SK-N-SH (cell line): Measurements from ENCODE around the gene ARAP1. TPM values are rescaled to one million over a fixed set of nuclear protein-coding genes. Genes with fewer than 3 reads are reported as not detected.

ENCODE experiments used
- CTCF ChIA-PET: fragments of 300-600, 350-600 bp; formaldehyde crosslinking; extraction: SDS; loops from one replicate; lab custom pipeline; 2021; lab: Yijun Ruan, JAX
- POLR2A ChIA-PET: fragments of 350-600 bp; sonication (Branson Sonifier 250); formaldehyde crosslinking; extraction: SDS; loops from one replicate; lab custom pipeline; 2020; ENCODE audit warnings: antibody characterized with exemption, inconsistent platforms; lab: Yijun Ruan, JAX
- DNase-seq: peaks from one replicate; pipeline ENCODE4 v3.0.0; 2012
- H2AFZ ChIP-seq: fragments of 200-600 bp; sonication (generic); 2 replicates; pipeline ENCODE4 v1.8.1; 2016; ENCODE audit warnings: antibody characterized with exemption, mild to moderate bottlenecking, low read depth
- H3F3A ChIP-seq: fragments of 200-600 bp; sonication (generic); replicated peaks from 2 replicates; pipeline ENCODE3; 2016; ENCODE audit warnings: antibody characterized with exemption, mild to moderate bottlenecking; ENCODE audit not compliant: insufficient read depth
- H3K27ac ChIP-seq, 2 experiments: fragments of 200-500 bp in 1 of 2; fragments of 200-600 bp in 1 of 2; sonication (Bioruptor generic) in 1 of 2; sonication (generic), shearing (Covaris generic) in 1 of 2; 2 replicates each; pipeline versions ENCODE4 v1.5.1 to v1.6.1; 2014 to 2016; ENCODE audit warnings: low read depth in 2 of 2, inconsistent platforms in 1 of 2, low read length in 1 of 2, mild to moderate bottlenecking in 1 of 2, mixed read lengths in 1 of 2
- H3K27me3 ChIP-seq: fragments of 200-600 bp; sonication (generic), shearing (Covaris generic); 2 replicates; pipeline ENCODE4 v1.6.1; 2016; ENCODE audit warnings: mixed run types; ENCODE audit not compliant: insufficient read depth
- H3K36me3 ChIP-seq, 2 experiments: fragments of 200-500 bp in 1 of 2; fragments of 200-600 bp in 1 of 2; sonication (Bioruptor generic) in 1 of 2; sonication (generic) in 1 of 2; replicated peaks in 1 of 2; 2 replicates each; pipeline versions ENCODE3 to v1.5.1; 2014 to 2016; ENCODE audit warnings: low read length in 1 of 2, mild to moderate bottlenecking in 1 of 2; ENCODE audit not compliant: insufficient read depth in 2 of 2, control insufficient read depth in 1 of 2
- H3K4me1 ChIP-seq, 2 experiments: fragments of 200-500 bp in 1 of 2; fragments of 200-600 bp in 1 of 2; sonication (Bioruptor generic) in 1 of 2; sonication (generic), shearing (Covaris generic) in 1 of 2; 2 replicates each; pipeline versions ENCODE4 v1.5.1 to v1.6.1; 2014 to 2016; ENCODE audit warnings: low read depth in 1 of 2, low read length in 1 of 2, mixed run types in 1 of 2; ENCODE audit not compliant: insufficient read depth in 2 of 2, control insufficient read depth in 1 of 2
- H3K4me2 ChIP-seq: fragments of 200-600 bp; sonication (generic), shearing (Covaris generic); 2 replicates; pipeline ENCODE4 v1.6.1; 2017; ENCODE audit warnings: mixed run types
- H3K4me3 ChIP-seq, 2 experiments: fragments of 200-500 bp in 1 of 2; fragments of 200-600 bp in 1 of 2; sonication (Bioruptor generic) in 1 of 2; sonication (generic), shearing (Covaris generic) in 1 of 2; 2 replicates each; pipeline versions ENCODE4 v1.5.1 to v1.8.1; 2014 to 2016; ENCODE audit warnings: low read depth in 2 of 2, inconsistent platforms in 1 of 2, low read length in 1 of 2, mild to moderate bottlenecking in 1 of 2, mixed read lengths in 1 of 2, moderate library complexity in 1 of 2
- H3K79me2 ChIP-seq: fragments of 200-600 bp; sonication (generic); 2 replicates; pipeline ENCODE4 v1.8.1; 2017; ENCODE audit warnings: mild to moderate bottlenecking; ENCODE audit not compliant: insufficient read depth
- H3K9ac ChIP-seq: fragments of 200-600 bp; sonication (generic); 2 replicates; pipeline ENCODE4 v1.6.1; 2017; ENCODE audit warnings: mixed run types
- H3K9me2 ChIP-seq: fragments of 200-600 bp; sonication (generic); 2 replicates; pipeline ENCODE4 v1.6.1; 2017; ENCODE audit warnings: mixed run types
- H3K9me3 ChIP-seq: fragments of 200-600 bp; sonication (generic); 2 replicates; pipeline ENCODE4 v1.6.1; 2017; ENCODE audit warnings: mixed run types, mild to moderate bottlenecking, moderate library complexity
- H4K20me1 ChIP-seq: fragments of 200-600 bp; sonication (generic); 2 replicates; pipeline ENCODE4 v1.6.1; 2017; ENCODE audit warnings: mild to moderate bottlenecking, mixed run types; ENCODE audit not compliant: insufficient read depth
- CHD2 ChIP-seq: fragments of 150-350 bp; IDR thresholded peaks from 2 replicates; pipeline ENCODE4 v1.6.1; 2018; ENCODE audit warnings: low read length; ENCODE audit not compliant: partially characterized antibody
- EP300 ChIP-seq, 2 experiments: IDR thresholded peaks; 2 replicates each; pipeline versions ENCODE4 v1.4.0 to v1.6.1; 2012; ENCODE audit warnings: borderline replicate concordance in 1 of 2, low read depth in 1 of 2, low read length in 1 of 2
- EZH2phosphoT487 ChIP-seq: fragments of 200-600 bp; sonication (generic); IDR thresholded peaks from 2 replicates; pipeline ENCODE4 v1.6.1; 2017; ENCODE audit warnings: low read depth, mixed run types, mild to moderate bottlenecking, antibody characterized with exemption, moderate library complexity, borderline replicate concordance
- FOSL2 ChIP-seq: IDR thresholded peaks from 2 replicates; pipeline ENCODE4 v1.4.0; 2012; ENCODE audit warnings: low read depth, mild to moderate bottlenecking, moderate library complexity, borderline replicate concordance
- GABPA ChIP-seq: IDR thresholded peaks from 2 replicates; pipeline ENCODE4 v1.4.0; 2012; ENCODE audit warnings: low read depth, mild to moderate bottlenecking
- JUND ChIP-seq: IDR thresholded peaks from 2 replicates; pipeline ENCODE4 v1.4.0; 2012
- NFIC ChIP-seq: IDR thresholded peaks from 2 replicates; pipeline ENCODE4 v1.4.0; 2012; ENCODE audit warnings: borderline replicate concordance
- RCOR1 ChIP-seq: fragments of 150-350 bp; IDR thresholded peaks from 2 replicates; pipeline ENCODE4 v1.6.1; 2017; ENCODE audit warnings: antibody characterized with exemption, low read length
- WGBS: methylation state at CpG from one replicate; pipeline ENCODE4 v1.1.6; 2017; ENCODE audit warnings: low lambda C conversion rate; 5-methylcytosine and 5-hydroxymethylcytosine counted together
- polyA plus RNA-seq, 3 experiments: library from polyadenylated mRNA; depleted of rRNA; stranded (reverse); fragments of >200 nt; gene quantifications; 2 replicates each; pipeline ENCODE4 v1.2.3, GENCODE V29; 2012
- TF ChIP-seq, protein P1 (sequence below): IDR thresholded peaks from 2 replicates; pipeline ENCODE4 v1.4.0; 2012; ENCODE audit warnings: low read depth, borderline replicate concordance
- TF ChIP-seq, protein P2 (sequence below): IDR thresholded peaks from 2 replicates; pipeline ENCODE4 v1.4.0; 2012; ENCODE audit warnings: low read depth, borderline replicate concordance
- TF ChIP-seq, protein P3 (sequence below): fragments of 200-600 bp; sonication (generic); IDR thresholded peaks from 2 replicates; pipeline ENCODE4 v1.6.1; 2017; ENCODE audit warnings: antibody characterized with exemption, mild to moderate bottlenecking, moderate library complexity
- TF ChIP-seq, protein P4 (sequence below): IDR thresholded peaks from 2 replicates; pipeline ENCODE4 v1.6.1; 2012; ENCODE audit warnings: mild to moderate bottlenecking, low read depth, low read length, moderate library complexity

ARAP1 gene
- polyA plus RNA-seq, 1 of the 3 experiments (the other 2 are of a cell fraction), result 56.6 TPM

DNA sequence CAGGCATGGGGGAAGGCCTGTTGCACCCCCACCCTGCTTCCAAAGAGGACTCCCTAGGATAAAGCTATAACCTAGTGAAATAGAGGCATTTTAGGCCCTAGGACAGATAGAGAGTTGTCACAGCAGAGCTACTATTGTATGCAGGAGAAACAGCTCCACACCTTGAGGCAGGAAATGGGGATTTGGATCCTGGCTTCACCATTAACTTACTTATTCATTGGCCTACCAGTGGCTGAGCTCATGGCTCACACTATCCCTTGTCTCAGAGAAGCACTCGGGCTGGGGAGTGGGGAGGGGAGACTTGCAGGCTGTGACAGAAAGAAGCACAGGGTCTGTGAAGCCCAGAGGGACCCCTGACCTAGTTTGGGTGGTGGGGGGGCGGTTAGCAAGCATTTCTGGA, 77.0 kb downstream of the ARAP1 start:
- H3K9me2 ChIP-seq, result no peaks in the 10 kb centered on the region
- 14% methylated on average over 2 of the region's 2 CpGs for WGBS
- peaks cover 29% of the 10 kb centered on the region; the same call in 1 of the 2 replicates for H3K27me3 ChIP-seq
- no peaks in the 10 kb centered on the region for H3K9me3 ChIP-seq
- ChIA-PET CTCF (interaction anchor here (0.9 to 12.2 kb wide), 6 partner anchors 9 to 204 kb away, joined by 3 to 207 read pairs (median 6); no protein-coding TSS in a partner anchor), POLR2A (no interaction called here)
- peaks cover 0 to 27% of the 10 kb centered on the region in 2 experiments; a peak in 1 of 4 replicates for H3K4me1 ChIP-seq
- peak overlapping the region in 1 of 2 experiments; percentile 72; a peak in 2 of 4 replicates for H3K27ac ChIP-seq
- H3K9ac ChIP-seq, result no peak overlapping the region
- no peak for DNase-seq
- no peaks in the 10 kb centered on the region for H3K36me3 ChIP-seq
- TF ChIP-seq FOSL2 (no peak), NFIC (no peak), JUND (no peak), GABPA (no peak), CHD2 (no peak), EP300 (IDR thresholded peaks at IDR 0.05; ENCODE audit: borderline replicate concordance in 1 of 2, low read depth in 1 of 2, low read length in 1 of 2) (no peak)
- TF ChIP-seq, protein P1, sequence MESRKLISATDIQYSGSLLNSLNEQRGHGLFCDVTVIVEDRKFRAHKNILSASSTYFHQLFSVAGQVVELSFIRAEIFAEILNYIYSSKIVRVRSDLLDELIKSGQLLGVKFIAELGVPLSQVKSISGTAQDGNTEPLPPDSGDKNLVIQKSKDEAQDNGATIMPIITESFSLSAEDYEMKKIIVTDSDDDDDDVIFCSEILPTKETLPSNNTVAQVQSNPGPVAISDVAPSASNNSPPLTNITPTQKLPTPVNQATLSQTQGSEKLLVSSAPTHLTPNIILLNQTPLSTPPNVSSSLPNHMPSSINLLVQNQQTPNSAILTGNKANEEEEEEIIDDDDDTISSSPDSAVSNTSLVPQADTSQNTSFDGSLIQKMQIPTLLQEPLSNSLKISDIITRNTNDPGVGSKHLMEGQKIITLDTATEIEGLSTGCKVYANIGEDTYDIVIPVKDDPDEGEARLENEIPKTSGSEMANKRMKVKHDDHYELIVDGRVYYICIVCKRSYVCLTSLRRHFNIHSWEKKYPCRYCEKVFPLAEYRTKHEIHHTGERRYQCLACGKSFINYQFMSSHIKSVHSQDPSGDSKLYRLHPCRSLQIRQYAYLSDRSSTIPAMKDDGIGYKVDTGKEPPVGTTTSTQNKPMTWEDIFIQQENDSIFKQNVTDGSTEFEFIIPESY, result no peak
- TF ChIP-seq, protein P2, sequence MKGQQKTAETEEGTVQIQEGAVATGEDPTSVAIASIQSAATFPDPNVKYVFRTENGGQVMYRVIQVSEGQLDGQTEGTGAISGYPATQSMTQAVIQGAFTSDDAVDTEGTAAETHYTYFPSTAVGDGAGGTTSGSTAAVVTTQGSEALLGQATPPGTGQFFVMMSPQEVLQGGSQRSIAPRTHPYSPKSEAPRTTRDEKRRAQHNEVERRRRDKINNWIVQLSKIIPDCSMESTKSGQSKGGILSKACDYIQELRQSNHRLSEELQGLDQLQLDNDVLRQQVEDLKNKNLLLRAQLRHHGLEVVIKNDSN, result no peak
- TF ChIP-seq, protein P3, sequence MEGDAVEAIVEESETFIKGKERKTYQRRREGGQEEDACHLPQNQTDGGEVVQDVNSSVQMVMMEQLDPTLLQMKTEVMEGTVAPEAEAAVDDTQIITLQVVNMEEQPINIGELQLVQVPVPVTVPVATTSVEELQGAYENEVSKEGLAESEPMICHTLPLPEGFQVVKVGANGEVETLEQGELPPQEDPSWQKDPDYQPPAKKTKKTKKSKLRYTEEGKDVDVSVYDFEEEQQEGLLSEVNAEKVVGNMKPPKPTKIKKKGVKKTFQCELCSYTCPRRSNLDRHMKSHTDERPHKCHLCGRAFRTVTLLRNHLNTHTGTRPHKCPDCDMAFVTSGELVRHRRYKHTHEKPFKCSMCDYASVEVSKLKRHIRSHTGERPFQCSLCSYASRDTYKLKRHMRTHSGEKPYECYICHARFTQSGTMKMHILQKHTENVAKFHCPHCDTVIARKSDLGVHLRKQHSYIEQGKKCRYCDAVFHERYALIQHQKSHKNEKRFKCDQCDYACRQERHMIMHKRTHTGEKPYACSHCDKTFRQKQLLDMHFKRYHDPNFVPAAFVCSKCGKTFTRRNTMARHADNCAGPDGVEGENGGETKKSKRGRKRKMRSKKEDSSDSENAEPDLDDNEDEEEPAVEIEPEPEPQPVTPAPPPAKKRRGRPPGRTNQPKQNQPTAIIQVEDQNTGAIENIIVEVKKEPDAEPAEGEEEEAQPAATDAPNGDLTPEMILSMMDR, result no peak
- no peaks in the 10 kb centered on the region for H3F3A ChIP-seq
- no peak overlapping the region for H2AFZ ChIP-seq
- no peaks in the 10 kb centered on the region for H3K79me2 ChIP-seq
- H3K4me2 ChIP-seq, result no peak overlapping the region
- H3K4me3 ChIP-seq, result no peak overlapping the region
- no peaks in the 10 kb centered on the region for H4K20me1 ChIP-seq

DNA sequence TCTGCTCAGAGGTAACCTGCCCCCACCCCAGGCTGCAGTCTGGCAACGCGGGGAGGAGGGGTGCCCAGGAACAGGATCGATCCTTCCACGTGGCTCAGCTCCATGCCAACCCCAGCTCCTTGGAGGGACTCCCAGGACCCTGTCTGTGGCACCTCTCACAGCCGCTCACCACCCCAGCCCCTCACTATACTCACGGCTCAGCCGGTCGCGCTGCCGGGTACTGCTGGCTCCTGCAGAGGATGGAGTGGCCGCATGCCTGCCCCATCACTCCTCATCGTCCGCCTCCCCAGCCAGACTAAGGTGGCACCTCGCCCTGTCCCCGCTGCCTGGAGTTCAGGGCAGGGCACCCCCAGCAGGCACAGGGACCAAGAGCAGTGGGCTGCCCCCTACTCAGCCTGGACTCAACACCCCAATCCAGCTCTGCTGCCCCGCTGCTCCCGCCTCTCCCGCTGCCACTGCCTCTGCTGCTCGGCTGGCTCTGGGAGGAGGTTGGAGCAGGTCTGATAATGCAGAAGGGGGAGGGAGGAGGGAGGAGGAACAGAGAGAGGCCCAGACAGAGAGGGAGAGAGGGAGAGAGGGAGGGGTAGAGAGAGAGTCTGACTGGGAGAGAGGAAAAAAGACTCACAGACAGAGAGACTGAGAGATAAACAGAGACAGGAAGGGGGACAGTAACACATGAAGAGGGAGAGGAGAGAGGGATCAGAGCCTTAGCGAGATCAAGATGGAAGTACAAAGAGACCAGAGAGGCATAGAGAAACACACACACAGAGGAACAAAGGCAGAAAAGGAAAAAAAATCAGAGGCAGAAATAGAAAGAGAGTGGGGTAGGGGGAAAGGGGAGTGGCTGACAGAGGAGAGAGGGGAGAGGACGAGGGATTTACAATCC, 78.0 kb downstream of the ARAP1 start, which contains the start of gene PDE2A:
TSS of gene PDE2A (minus strand) at position 480 of the 886 bp plus-strand sequence. CDS start at position 265, 215 bp downstream.
- Histone ChIP-seq H3K9ac (no peak within 1 kb of the TSS), H2AFZ (no peak within 1 kb of the TSS), H3K9me3 (no peaks in the 10 kb centered on the region), H3K4me1 (peaks cover 0 to 27% of the 10 kb centered on the region in 2 experiments; a peak in 1 of 4 replicates), H3K79me2 (no peaks in the 10 kb centered on the region), H3K4me3 (peak within 1 kb of the TSS in 1 of 2 experiments; percentile 39; a peak in 2 of 4 replicates), H3K27ac (peak within 1 kb of the TSS in 1 of 2 experiments; percentile 72; a peak in 2 of 4 replicates), H3F3A (no peaks in the 10 kb centered on the region), H3K36me3 (no peaks in the 10 kb centered on the region), H3K4me2 (peak within 1 kb of the TSS; percentile 62; the same call in 1 of the 2 replicates), H4K20me1 (no peaks in the 10 kb centered on the region), H3K27me3 (peaks cover 29% of the 10 kb centered on the region; the same call in 1 of the 2 replicates), H3K9me2 (no peaks in the 10 kb centered on the region)
- CTCF ChIA-PET, result interaction anchor here (0.6 to 6.5 kb wide), 7 partner anchors 10 to 202 kb away, joined by 3 to 90 read pairs (median 5); no protein-coding TSS in a partner anchor
- DNase-seq, result peak; percentile 86
- POLR2A ChIA-PET, result interaction anchor here (0.8 to 1.0 kb wide), 2 partner anchors 8 to 11 kb away, joined by 3 read pairs; no protein-coding TSS in a partner anchor
- 13% methylated on average over 14 of the region's 21 CpGs for WGBS
- TF ChIP-seq, protein P4, sequence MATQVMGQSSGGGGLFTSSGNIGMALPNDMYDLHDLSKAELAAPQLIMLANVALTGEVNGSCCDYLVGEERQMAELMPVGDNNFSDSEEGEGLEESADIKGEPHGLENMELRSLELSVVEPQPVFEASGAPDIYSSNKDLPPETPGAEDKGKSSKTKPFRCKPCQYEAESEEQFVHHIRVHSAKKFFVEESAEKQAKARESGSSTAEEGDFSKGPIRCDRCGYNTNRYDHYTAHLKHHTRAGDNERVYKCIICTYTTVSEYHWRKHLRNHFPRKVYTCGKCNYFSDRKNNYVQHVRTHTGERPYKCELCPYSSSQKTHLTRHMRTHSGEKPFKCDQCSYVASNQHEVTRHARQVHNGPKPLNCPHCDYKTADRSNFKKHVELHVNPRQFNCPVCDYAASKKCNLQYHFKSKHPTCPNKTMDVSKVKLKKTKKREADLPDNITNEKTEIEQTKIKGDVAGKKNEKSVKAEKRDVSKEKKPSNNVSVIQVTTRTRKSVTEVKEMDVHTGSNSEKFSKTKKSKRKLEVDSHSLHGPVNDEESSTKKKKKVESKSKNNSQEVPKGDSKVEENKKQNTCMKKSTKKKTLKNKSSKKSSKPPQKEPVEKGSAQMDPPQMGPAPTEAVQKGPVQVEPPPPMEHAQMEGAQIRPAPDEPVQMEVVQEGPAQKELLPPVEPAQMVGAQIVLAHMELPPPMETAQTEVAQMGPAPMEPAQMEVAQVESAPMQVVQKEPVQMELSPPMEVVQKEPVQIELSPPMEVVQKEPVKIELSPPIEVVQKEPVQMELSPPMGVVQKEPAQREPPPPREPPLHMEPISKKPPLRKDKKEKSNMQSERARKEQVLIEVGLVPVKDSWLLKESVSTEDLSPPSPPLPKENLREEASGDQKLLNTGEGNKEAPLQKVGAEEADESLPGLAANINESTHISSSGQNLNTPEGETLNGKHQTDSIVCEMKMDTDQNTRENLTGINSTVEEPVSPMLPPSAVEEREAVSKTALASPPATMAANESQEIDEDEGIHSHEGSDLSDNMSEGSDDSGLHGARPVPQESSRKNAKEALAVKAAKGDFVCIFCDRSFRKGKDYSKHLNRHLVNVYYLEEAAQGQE, result no peak
- TF ChIP-seq GABPA (no peak), EP300 (IDR thresholded peaks at IDR 0.05; ENCODE audit: borderline replicate concordance in 1 of 2, low read depth in 1 of 2, low read length in 1 of 2) (no peak), EZH2phosphoT487 (no peak), RCOR1 (no peak), NFIC (no peak)
- TF ChIP-seq, protein P1, result no peak
